ENCODE data around the gene TMEM175.

Gene TMEM175, protein sequence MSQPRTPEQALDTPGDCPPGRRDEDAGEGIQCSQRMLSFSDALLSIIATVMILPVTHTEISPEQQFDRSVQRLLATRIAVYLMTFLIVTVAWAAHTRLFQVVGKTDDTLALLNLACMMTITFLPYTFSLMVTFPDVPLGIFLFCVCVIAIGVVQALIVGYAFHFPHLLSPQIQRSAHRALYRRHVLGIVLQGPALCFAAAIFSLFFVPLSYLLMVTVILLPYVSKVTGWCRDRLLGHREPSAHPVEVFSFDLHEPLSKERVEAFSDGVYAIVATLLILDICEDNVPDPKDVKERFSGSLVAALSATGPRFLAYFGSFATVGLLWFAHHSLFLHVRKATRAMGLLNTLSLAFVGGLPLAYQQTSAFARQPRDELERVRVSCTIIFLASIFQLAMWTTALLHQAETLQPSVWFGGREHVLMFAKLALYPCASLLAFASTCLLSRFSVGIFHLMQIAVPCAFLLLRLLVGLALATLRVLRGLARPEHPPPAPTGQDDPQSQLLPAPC

DNA sequence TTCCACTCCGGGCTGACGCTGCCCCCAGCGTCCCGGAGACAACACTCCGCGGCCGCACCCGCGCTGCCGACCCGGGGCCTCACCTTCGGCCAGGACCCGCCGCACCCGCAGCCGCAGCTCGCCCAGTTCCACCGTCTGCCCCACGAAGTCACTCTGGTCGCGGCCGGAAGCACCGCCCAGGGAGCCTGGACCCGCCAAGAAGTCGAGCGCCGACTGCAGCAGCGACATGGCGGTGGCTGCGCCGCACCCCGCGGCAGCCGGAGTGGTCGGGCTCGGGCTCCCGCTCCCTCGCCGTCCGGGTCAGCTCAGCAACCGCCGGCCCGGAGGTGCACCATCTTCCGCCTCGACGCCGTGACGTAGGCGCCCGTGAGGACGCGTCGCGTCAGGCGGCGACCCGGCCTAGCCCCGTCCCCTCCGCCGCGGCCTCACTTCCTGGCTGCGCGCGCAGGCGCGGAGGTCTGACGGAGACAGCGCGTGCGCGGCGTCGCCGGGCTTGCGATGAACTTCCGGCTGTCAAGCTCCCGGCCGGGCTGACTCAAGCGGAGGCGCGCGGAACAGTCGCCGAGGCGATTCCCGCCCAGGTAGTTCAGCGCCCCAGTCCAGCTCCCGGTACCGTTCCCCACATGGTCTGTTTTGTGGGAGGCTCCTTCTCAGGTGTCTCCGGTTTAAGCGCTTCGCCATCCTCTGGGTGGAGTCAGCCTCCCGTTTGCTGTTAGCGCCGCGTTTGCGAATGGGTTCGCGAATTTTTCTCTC lies at the start of gene TMEM175, which contains the start of gene GAK:
TMEM175 (plus strand) TSS at position 501 of the 753 bp plus-strand sequence. CDS start 15,280 bp downstream, outside the sequence.
GAK (minus strand) TSS at position 357 of the 753 bp plus-strand sequence; CDS start at position 228, 129 bp downstream.
- peak within 1 kb of the TSS; percentile 85 for H3K27ac ChIP-seq
- TF ChIP-seq, protein P1, sequence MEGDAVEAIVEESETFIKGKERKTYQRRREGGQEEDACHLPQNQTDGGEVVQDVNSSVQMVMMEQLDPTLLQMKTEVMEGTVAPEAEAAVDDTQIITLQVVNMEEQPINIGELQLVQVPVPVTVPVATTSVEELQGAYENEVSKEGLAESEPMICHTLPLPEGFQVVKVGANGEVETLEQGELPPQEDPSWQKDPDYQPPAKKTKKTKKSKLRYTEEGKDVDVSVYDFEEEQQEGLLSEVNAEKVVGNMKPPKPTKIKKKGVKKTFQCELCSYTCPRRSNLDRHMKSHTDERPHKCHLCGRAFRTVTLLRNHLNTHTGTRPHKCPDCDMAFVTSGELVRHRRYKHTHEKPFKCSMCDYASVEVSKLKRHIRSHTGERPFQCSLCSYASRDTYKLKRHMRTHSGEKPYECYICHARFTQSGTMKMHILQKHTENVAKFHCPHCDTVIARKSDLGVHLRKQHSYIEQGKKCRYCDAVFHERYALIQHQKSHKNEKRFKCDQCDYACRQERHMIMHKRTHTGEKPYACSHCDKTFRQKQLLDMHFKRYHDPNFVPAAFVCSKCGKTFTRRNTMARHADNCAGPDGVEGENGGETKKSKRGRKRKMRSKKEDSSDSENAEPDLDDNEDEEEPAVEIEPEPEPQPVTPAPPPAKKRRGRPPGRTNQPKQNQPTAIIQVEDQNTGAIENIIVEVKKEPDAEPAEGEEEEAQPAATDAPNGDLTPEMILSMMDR (conservative IDR thresholded peaks at IDR 0.05), result no peak

DNA sequence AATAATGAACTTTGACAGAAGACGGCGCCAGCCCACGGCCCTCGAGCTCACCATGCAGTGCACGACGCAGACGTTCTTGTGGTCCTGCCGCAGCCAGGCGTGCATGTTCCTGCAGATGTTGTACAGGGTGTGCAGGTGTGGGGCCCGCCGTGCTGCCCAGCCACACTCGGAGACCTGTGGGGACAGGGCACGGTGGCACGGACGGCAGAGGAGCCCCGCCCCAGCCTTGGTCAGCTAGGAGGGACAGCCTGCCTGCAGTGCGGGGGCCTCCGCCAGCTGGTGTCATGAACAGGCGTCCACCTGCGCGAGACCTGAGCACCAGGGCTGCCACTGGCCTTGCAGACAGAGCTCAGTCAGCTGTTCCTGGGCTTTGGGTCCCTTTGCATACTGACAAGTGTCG lies 49.6 kb upstream of the TMEM175 start:
- TF ChIP-seq, protein P1 (conservative IDR thresholded peaks at IDR 0.05), result no peak
- H3K27ac ChIP-seq, result no peak overlapping the region

DNA sequence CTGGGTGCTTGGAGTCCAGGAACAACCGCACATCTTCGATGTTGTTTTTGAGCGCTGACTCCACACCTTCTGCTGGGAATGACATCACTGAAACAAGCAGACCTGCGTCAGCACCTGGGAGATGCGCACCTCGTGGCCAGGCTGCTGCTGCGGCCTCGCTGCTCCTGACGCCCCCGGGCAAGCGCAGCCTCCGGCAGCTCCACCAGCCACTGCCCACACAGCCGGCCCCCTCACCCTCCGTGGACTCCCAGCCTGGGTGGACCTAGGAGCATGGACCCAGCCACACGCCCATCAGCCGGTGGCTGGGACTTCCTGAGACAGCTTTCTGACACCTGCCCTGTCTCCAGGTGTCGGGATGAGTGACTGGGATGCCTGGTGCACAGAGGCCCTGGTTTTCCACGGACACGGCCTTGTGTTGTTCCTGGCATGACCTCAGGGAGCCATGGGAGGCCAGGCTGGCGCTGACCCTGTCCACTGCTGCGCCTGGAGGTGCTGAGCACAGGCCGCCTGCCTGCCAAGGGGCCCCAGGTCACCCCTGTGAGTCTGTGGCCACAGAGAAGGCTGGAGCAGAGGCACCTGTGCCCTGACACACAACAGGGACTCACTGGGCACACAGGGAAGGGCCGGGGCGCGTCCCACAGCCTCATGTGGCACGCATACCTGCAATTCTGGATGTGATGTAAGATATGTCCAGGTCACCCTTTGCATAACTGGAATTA lies 48.7 kb upstream of the TMEM175 start:
- TF ChIP-seq, protein P1 (conservative IDR thresholded peaks at IDR 0.05), result no peak
- H3K27ac ChIP-seq, result no peak overlapping the region

DNA sequence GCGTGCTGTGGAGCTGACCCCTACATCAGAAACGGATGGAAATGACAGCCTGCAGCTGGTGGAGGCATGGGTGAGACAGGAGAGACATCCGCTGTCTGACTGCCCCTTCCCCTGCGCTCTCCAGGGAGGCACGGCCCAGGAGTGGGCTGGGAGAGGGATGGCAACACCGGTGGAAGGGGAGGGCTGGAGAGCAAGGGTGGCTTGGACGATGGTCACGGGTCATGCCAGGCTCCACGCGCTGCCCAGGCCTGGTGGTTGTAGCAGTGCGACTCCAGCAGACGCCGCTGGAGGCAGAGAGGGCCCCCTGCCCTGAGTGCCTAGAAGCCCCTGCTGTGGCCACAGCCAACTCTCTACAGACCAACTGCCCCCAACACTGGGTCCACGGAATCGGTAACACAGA lies 48.0 kb upstream of the TMEM175 start:
- TF ChIP-seq, protein P1 (conservative IDR thresholded peaks at IDR 0.05), result no peak
- no peak overlapping the region for H3K27ac ChIP-seq

DNA sequence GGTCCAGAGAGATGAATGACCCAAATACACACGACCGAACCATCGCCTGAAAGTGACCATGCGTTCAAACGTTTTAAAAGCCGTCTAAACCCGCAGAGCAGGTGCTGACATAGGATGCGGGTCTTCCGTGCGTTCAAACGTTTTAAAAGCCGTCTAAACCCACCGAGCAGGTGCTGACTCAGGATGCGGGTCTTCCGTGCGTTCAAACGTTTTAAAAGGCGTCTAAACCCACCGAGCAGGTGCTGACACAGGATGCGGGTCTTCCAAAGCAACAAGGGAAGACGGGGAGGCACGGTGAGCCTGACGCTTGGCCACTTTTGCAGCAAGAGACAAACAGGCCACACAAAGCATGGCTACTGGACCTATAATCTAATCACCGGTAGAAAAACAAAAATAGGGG lies 47.4 kb upstream of the TMEM175 start:
- TF ChIP-seq, protein P1 (conservative IDR thresholded peaks at IDR 0.05), result no peak
- H3K27ac ChIP-seq, result no peak overlapping the region

DNA sequence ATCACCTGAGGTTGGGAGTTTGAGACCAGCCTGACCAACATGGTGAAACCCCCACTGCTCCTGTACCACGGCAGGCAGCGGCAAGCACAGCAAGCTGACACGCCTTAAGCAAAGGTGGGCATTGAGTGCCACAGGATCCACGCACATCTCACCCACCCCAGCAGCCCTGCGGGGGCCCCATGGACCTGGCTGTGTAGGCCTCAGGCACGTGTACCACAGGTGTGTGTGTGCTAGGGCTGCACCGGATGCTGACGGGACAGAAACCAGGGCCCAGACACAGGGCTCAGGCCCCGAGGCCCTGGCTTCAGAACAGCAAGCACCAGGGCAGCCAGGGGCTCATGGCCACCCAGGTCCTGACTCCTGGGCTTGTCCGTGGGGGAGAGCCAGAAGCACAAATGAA lies 46.9 kb upstream of the TMEM175 start:
- H3K27ac ChIP-seq, result no peak overlapping the region
- TF ChIP-seq, protein P1 (conservative IDR thresholded peaks at IDR 0.05), result no peak
